GM18873 (cell line): Measurements from ENCODE around the gene TBCCD1.
"Not testable (repeated sequence)": the region's sequence is repeated elsewhere in the genome, so short reads cannot be mapped to it uniquely, and the experiment has no call there.

ENCODE experiments used
- ATAC-seq: cut with Tn5 transposase; IDR thresholded peaks from one replicate; pipeline ENCODE4 v1.9.1; 2021; ENCODE audit warnings: mild to moderate bottlenecking, moderate library complexity, moderate number of reproducible peaks; ENCODE audit not compliant: unreplicated experiment, low FRiP score

TBCCD1 gene

GRCh38 chr3:186502138-186502948 is 64.8 kb downstream of the TBCCD1 start:
- ATAC-seq, result no peak

- ATAC-seq, result not testable (repeated sequence)
Measured at GRCh38 chr3:186499949-186500348, 67.2 kb downstream of the TBCCD1 start.

GRCh38 chr3:186498022-186498421 is 69.1 kb downstream of the TBCCD1 start:
- ATAC-seq, result not testable (repeated sequence)

- no peak for ATAC-seq
Measured at GRCh38 chr3:186497608-186498007, 69.5 kb downstream of the TBCCD1 start.

- no peak for ATAC-seq
Measured at GRCh38 chr3:186496635-186497034, 70.5 kb downstream of the TBCCD1 start.
